NCI-H2196 treated with DMSO at 0.1 percent for 48 hours (cell line): ENCODE measurements around the gene AMBP.

Experiments
- DNase-seq: peaks from one replicate; lab custom pipeline; 2025; ENCODE audit not compliant: unreplicated experiment; lab: John Stamatoyannopoulos, UW

Gene AMBP

GRCh38 chr9:114033397-114034103 is 44.5 kb downstream of the AMBP start:
- DNase-seq = no peak

GRCh38 chr9:114031948-114032840 is 45.9 kb downstream of the AMBP start:
- no peak for DNase-seq

GRCh38 chr9:114031037-114031630 is 47.0 kb downstream of the AMBP start:
- DNase-seq = no peak

GRCh38 chr9:114030364-114030763 is 47.7 kb downstream of the AMBP start:
- no peak for DNase-seq

- no peak for DNase-seq
Measured at GRCh38 chr9:114029311-114030170, 48.6 kb downstream of the AMBP start.

GRCh38 chr9:114028646-114029045 is 49.5 kb downstream of the AMBP start:
- DNase-seq = no peak

GRCh38 chr9:114027863-114028465 is 50.1 kb downstream of the AMBP start:
- DNase-seq = no peak

- no peak for DNase-seq
Measured at GRCh38 chr9:114027159-114027862, 50.8 kb downstream of the AMBP start.

- no peak for DNase-seq
Measured at GRCh38 chr9:114026335-114026734, 51.8 kb downstream of the AMBP start.

GRCh38 chr9:114025760-114026159 is 52.3 kb downstream of the AMBP start:
- no peak for DNase-seq

- no peak for DNase-seq
Measured at GRCh38 chr9:114025196-114025753, 52.8 kb downstream of the AMBP start.

GRCh38 chr9:114023961-114024360 is 54.1 kb downstream of the AMBP start:
- DNase-seq = no peak

GRCh38 chr9:114021578-114021977 is 56.5 kb downstream of the AMBP start:
- no peak for DNase-seq

GRCh38 chr9:114017741-114018715 is 60.1 kb downstream of the AMBP start:
- DNase-seq = no peak

GRCh38 chr9:114016629-114017423 is 61.3 kb downstream of the AMBP start:
- no peak for DNase-seq

- no peak for DNase-seq
Measured at GRCh38 chr9:114016101-114016500, 62.0 kb downstream of the AMBP start.

GRCh38 chr9:114015607-114016006 is 62.5 kb downstream of the AMBP start:
- DNase-seq = no peak

GRCh38 chr9:114014044-114014443 is 64.1 kb downstream of the AMBP start:
- no peak for DNase-seq
